H54 (cell line): ENCODE data around the gene FLYWCH1.

ENCODE experiments used
- DNase-seq: peaks from one replicate; pipeline ENCODE4 v3.0.0; 2011; ENCODE audit warnings: low spot score, mixed read lengths; ENCODE audit not compliant: insufficient read length
- FAIRE-seq: peaks from 3 replicates; lab custom pipeline; 2011; peaks lifted over from hg19 to GRCh38; lab: Jason Lieb, UNC
- POLR2A ChIP-seq: IDR thresholded peaks from 2 replicates; pipeline ENCODE4 v1.6.1; 2011; ENCODE audit warnings: low read depth, mild to moderate bottlenecking, low read length

Gene FLYWCH1

DNA sequence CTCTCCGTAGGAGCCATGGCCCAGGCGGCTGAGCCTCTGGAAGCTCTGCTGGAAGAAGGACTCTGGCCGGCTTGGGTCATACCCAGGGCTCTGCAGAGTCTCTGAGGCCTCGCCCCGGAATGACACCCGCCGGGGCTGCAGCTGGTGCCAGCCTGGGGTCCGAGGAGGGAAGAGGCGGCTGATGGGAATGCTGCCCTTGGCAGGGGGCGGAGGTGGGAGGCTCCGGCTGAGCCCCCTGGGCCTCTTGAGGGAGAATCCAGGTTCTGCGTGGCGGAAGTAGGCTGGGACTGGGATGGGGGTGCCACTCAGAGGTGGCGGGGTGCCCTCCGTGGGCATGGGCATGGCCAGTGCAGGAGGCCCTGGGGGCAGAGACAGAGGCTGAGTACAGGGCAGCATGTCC is 64.9 kb downstream of the FLYWCH1 start:
- FAIRE-seq: no peak
- no peak for DNase-seq
- no peak for TF ChIP-seq POLR2A

GRCh38 chr16:2977440-2977839 is 65.7 kb downstream of the FLYWCH1 start:
- no peak for FAIRE-seq
- no peak for TF ChIP-seq POLR2A
- DNase-seq: no peak

GRCh38 chr16:2979669-2980226 is 68.0 kb downstream of the FLYWCH1 start:
- FAIRE-seq: no peak
- peak; percentile 36 for DNase-seq
- TF ChIP-seq POLR2A: no peak

GRCh38 chr16:2980227-2981176 is 68.8 kb downstream of the FLYWCH1 start, which contains the start of gene PKMYT1:
TSS of gene PKMYT1 (minus strand) at chr16:2980446. CDS start at chr16:2979657, 789 bp downstream.
- peak; percentile 79 for TF ChIP-seq POLR2A
- DNase-seq (peak; percentile 99), FAIRE-seq (no peak)

DNA sequence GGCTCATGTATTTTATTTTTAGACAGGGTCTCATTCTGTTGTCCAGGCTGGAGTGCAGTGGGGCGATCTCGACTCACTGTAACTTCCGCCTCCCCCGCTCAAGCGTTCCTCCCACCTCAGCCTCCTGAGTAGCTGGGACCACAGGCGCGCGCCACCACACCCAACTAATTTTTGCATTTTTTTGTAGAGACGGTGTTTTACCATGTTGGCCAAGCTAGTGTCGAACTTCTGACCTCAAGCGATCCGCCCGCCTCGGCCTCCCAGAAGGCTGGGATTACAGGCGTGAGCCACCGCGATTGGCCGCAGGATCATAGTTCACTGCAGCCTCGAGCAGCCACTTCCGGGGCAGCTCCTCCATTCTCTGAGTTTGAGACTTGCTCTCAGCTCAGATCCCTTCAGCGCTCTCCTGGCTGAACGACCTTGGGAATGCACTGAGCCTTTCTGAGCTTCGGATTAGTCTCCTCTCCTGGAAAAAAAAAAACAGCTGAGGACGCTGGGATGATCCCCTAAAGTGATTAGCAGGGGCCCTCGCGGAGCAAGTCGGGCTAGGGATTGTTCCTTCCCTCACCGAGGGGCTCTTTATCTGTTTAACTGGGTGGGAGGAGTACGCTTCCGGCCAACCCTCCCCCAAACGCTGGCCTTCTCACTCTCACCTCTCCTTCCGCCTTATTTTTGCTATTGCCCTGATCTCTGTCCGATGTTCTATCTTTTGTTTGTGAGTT is 69.6 kb downstream of the FLYWCH1 start:
- peak; percentile 14; the same call in 1 of the 2 replicates for TF ChIP-seq POLR2A
- no peak for FAIRE-seq
- DNase-seq: no peak

DNA sequence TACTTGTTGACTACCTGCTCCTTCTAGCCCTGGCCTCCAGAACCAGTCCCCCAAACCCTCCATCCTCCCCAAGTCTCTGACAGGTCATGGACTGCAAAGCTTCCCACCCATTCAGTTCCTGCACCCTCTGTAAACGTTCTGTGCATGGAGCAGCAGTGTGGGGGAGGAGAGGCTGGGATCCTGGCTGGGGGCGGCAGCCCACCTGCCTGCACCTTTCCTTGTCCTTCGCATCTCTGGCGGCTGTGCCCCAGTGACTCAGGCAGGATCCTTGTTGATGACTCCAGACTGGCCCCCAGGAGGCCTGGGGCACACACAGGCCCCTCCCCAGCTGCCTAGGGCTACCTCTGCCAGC is 70.1 kb downstream of the FLYWCH1 start:
- no peak for TF ChIP-seq POLR2A
- no peak for DNase-seq
- FAIRE-seq: no peak

DNA sequence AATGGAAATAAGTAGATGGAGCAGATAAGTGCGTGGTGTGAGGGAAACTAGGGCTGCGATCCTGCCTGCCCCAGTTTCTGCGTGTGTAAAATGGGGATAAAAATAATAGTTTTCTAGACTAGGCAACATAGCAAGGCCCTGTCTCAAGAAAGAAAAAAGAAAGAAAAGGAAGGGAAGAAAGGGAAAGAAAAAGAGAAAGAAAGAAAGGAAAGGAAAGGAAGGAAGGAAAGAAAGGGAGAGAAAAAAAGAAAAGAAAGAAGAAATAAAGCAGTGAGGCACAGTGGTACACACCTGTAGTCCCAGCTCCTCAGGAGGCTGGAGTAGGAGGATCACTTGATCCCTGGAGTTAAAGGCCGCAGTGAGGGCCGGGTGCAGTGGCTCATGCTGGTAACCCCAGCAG is 70.7 kb downstream of the FLYWCH1 start:
- FAIRE-seq: no peak
- no peak for TF ChIP-seq POLR2A

GRCh38 chr16:2983706-2984136 is 72.0 kb downstream of the FLYWCH1 start:
- TF ChIP-seq POLR2A: no peak
- FAIRE-seq (no peak), DNase-seq (peak; percentile 89)

More for the DNA sequence above, 70.7 kb downstream of the FLYWCH1 start:
- no peak for DNase-seq

DNA sequence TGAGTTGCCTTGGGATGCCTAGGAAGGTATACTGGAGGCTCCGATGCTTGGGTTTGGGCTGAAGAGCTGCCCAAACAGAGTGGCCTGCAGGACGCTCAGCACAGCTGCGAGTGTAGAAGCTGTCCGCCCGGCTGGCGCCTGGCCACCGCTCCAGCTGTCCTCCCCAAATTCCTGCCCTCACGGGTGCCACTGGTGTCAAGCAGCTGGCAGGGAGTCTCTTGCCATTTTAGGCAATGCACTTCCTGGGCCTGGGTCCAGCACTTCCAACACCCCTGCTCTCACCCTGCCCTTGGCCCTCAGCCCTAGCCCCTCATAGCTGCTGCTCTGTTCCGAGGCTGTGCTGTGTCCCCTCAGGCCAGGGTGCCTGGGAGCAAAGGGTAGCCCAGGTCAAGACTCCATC is 73.7 kb downstream of the FLYWCH1 start:
- no peak for TF ChIP-seq POLR2A
- FAIRE-seq (no peak), DNase-seq (no peak)

DNA sequence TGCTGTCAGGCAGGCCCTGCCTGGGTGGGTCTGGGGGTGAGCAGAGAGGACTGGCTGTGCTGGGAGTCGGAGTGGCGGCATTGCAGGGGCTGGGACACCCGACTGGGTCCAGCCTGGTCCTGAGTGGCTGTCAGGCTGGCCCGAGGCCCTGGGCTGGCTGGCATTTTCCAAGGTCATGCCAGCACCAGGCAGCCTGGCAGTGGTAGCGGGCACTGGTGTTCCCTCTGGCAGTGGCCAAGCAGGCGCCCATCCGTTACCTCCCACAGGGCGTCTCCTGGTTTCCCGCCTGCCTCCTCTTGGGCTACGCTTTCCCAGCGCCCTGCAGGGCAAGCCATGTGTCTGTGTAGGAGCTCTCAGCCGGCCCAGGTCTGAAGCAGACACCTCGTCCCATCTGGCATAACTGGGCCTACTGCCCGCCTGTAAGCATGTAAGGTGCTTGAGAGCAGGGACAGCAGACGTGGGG is 74.2 kb downstream of the FLYWCH1 start:
- TF ChIP-seq POLR2A: no peak

GRCh38 chr16:2986623-2987188 is 75.0 kb downstream of the FLYWCH1 start:
- TF ChIP-seq POLR2A: no peak
- DNase-seq (no peak), FAIRE-seq (no peak)

More for the DNA sequence above, 74.2 kb downstream of the FLYWCH1 start:
- FAIRE-seq (no peak), DNase-seq (no peak)

- no peak for FAIRE-seq
- no peak for DNase-seq
- TF ChIP-seq POLR2A: no peak
These were observed 75.6 kb downstream of the FLYWCH1 start for GRCh38 chr16:2987286-2987685.

DNA sequence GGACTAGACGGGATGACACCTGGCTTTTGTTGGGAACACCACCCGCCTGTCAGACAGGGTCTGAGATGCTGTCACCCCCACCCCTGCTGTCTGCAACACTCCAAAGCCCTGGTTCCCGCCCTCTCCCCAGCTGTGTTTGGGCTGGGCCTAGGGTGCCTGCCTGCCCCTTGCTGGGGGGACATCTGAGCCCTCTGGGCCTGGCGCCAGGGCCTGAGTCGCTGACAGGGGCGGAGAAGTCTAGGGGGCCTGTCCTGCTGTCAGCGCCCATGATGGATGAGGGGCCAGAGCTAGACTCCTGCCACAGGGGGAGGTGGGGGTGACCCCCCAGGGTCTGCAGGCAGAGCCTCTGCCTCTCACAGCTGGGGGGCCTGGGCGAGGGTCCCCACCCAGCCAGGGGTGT is 76.1 kb downstream of the FLYWCH1 start:
- DNase-seq (peak; percentile 51), FAIRE-seq (no peak)
- TF ChIP-seq POLR2A: no peak
